Activated naive CD8-positive, alpha-beta T cell treated with anti-CD3 and anti-CD28 coated beads, Interleukin-2, amount 10 ng/mL, durations not matched to agents 7 days and 5 days (primary cell): ENCODE data around the gene FASTK. TPM values are rescaled to one million over a fixed set of nuclear protein-coding genes. Genes with fewer than 3 reads are reported as not detected.

Experiments used
- ATAC-seq: fragments of 150-1000 bp; cut with Tn5 transposase; one replicate; pipeline ENCODE4 v1.10.0; 2021; ENCODE audit warnings: low read depth, moderate library complexity
- POLR2A ChIA-PET: fragments of 350-600 bp; sonication (Branson Sonifier 250); formaldehyde crosslinking; loops from one replicate; lab custom pipeline; 2021; ENCODE audit warnings: antibody characterized with exemption; lab: Charles Lee
- DNase-seq: peaks from one replicate; pipeline ENCODE4 v3.0.0; 2021
- H3K27ac Mint-ChIP-seq: one replicate; pipeline ENCODE4 v1.8.0; 2022; ENCODE audit warnings: mild to moderate bottlenecking, mixed read lengths
- H3K27me3 Mint-ChIP-seq: one replicate; pipeline ENCODE4 v1.8.0; 2022; ENCODE audit warnings: mild to moderate bottlenecking, moderate library complexity, mixed read lengths
- H3K36me3 Mint-ChIP-seq: one replicate; pipeline ENCODE4 v1.8.0; 2021; ENCODE audit warnings: mild to moderate bottlenecking, mixed read lengths
- H3K4me1 Mint-ChIP-seq: one replicate; pipeline ENCODE4 v1.8.0; 2021; ENCODE audit warnings: mixed read lengths
- H3K4me3 Mint-ChIP-seq: one replicate; pipeline ENCODE4 v1.8.0; 2022; ENCODE audit warnings: mild to moderate bottlenecking, moderate library complexity, mixed read lengths
- H3K9me3 Mint-ChIP-seq: one replicate; pipeline ENCODE4 v1.8.0; 2021; ENCODE audit warnings: mixed read lengths
- total RNA-seq, 2 experiments: library from RNA; stranded (reverse); gene quantifications; one replicate each; pipeline ENCODE4 v1.2.3, GENCODE V29; 2021

FASTK gene
- total RNA-seq, 2 experiments from 2014 or later, result 96.5 to 100 TPM

DNA sequence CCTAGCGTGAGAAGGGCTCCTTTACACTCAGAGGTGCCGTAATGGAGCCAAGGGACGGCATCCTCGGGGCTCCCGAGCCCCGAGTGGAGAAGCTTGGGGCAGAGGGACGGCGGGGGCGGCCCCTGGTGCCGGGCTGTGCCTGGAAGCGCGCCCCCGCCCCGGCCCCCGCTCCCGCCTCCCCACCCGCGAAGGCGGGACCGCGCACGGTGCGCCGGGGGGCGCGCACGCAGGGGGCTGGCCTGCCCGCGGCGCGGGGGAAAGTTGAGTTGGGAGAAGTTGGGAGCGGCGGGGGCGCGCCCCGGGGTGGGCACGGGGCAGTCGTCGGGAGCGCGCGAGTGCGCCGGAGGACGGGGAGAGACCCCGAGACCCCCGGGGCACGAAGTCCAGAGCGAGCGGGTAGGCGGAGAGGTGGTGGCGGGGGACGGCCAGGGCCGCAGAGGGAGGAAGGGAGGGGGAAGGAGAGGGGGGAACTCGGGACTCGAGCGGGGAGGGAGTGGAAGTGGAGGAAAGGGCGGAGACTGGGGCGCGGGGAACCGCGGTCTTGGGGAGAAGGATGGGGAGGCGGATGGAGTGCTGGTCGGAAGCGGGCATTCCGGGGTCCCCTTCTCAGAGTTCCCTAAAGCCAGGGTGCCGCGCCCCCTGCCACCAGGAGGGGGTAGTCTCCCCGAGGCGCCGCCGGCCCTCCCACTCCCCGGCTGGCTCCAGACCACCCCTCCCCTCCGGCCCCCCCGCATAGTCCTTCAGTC is 21.1 kb downstream of the FASTK start, which contains the start of gene SLC4A2:
Gene SLC4A2 (plus strand): TSS at position 223 of the 746 bp plus-strand sequence. CDS start 2,399 bp downstream, outside the sequence.
- peak within 1 kb of the TSS; percentile 93 for H3K27ac Mint-ChIP-seq
- H3K36me3 Mint-ChIP-seq, result peaks cover 5% of the 10 kb centered on the region
- POLR2A ChIA-PET, result interaction anchor here (0.9 to 4.1 kb wide), 6 partner anchors 10 to 46 kb away, joined by 4 to 32 read pairs (median 7); partner anchors contain the start of genes ABCB8, FASTK and TMUB1
- ATAC-seq (peak; percentile 8), DNase-seq (peak; percentile 91)
- H3K9me3 Mint-ChIP-seq, result no peaks in the 10 kb centered on the region
- peak within 1 kb of the TSS; percentile 98 for H3K4me3 Mint-ChIP-seq
- H3K27me3 Mint-ChIP-seq, result no peaks in the 10 kb centered on the region
- H3K4me1 Mint-ChIP-seq, result peaks cover 28% of the 10 kb centered on the region

DNA sequence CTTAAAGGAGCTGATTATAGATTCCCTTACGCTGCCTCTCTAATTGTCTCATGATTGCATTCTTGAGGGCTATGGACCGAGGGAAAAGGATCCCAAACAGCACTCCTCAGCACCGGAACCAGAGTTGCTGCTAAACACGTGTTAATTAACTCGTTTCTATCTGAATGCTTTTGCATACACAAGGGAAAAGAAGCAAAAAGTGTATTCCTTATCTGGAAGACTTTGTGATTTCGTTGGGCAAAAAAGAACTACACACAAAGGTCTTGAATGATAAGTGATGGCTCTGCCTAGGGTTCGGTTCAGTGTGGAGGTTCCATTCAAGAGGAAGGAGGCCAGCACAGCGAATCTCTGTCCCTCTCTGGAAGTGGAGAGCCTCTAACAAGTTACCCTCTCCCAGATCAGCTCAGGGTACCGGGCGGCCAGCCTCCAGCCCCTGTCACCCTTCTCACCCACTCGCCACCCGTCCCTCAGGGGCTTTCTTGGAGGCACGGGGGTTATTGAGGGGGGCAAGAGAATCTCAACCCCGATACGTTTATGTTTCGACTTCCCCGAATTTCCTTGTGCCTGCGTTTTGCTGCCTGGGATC is 21.7 kb downstream of the FASTK start:
- Mint-ChIP-seq H3K9me3 (no peaks in the 10 kb centered on the region), H3K4me1 (peaks cover 28% of the 10 kb centered on the region), H3K4me3 (peak overlapping the region; percentile 98), H3K36me3 (peaks cover 5% of the 10 kb centered on the region), H3K27me3 (no peaks in the 10 kb centered on the region), H3K27ac (peak overlapping the region; percentile 93)
- ATAC-seq, result no peak
- POLR2A ChIA-PET, result interaction anchor here (0.7 to 4.1 kb wide), 6 partner anchors 9 to 48 kb away, joined by 4 to 32 read pairs (median 6); partner anchors contain the start of genes ABCB8, FASTK and TMUB1
- DNase-seq, result no peak

DNA sequence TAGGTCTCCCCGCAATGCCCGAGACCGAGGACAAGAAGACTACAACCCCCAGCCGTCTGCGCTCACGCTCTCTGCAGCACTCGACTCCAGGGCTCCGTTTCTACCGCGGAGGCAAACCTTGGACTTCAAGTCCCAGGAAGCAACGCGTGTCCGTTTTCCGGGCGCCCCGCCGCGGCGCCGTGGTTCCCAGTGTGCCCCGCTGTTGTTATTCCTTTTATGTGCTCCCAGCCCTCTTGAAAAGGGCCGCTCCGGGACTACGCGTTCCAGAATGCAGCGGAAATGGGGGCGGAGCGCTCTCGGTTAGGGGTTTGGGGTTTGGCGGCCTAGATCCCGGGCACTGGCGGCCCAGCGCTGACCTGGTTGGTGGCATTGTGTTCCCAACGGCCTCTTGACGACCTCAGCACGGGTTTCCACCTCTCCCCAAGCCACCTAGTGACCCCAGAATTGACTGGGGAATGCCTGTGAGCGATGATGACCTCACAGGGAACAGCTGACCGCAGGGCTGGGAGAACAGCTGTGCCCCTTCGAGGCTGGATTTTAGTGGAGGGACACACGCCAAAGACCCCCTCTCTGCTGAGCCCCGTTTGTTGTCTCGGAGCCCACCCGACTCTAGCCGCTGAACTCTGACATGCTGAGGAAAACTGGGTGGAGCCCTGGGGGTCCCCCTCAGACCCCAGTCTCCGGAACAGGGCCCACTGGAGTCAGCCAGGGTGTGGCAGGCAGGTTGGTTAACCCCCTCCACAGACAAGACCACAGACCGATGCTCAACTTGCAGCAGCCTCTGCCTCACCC is 22.4 kb downstream of the FASTK start:
- no peaks in the 10 kb centered on the region for H3K9me3 Mint-ChIP-seq
- POLR2A ChIA-PET, result interaction anchor here (0.7 to 4.1 kb wide), 6 partner anchors 8 to 47 kb away, joined by 4 to 32 read pairs (median 6); partner anchors contain the start of genes ABCB8, FASTK and TMUB1

DNA sequence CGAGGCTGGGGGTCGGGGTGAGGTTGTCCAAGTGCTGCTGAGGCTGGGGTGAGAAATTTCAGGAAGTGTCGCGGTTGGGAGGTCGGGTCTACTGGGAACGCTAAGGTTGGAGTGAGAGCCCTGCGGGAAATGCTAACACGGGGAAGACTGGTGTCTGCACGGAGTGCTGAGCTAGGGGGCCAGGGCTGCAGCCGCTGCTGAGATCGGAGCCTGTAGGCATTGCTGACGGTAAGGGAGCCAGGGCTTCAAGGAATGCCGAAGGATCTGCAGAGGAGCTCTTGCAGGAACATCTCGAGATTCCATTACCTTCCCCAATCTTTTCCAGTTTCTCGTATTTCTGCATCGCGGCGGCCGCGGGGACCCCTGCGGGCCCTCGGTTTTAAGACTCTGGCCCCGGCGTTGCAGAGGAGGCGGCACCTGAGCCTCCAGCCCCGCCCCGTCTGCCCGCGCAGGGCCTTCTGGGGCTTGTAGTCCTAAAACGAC is 23.1 kb downstream of the FASTK start, which contains the start of gene CDK5:
Gene CDK5 (minus strand): TSS at position 392 of the 483 bp plus-strand sequence. CDS start 49 bp downstream, at position 343.
- ATAC-seq (peak; percentile 8), DNase-seq (no peak)
- H3K9me3 Mint-ChIP-seq, result no peaks in the 10 kb centered on the region
- POLR2A ChIA-PET, result interaction anchor here (4.1 kb wide), 1 partner anchor 25 kb away, joined by 32 read pairs; the partner anchor contains the start of genes FASTK and TMUB1
- peaks cover 8% of the 10 kb centered on the region for H3K36me3 Mint-ChIP-seq
- peak within 1 kb of the TSS; percentile 98 for H3K4me3 Mint-ChIP-seq
- peaks cover 36% of the 10 kb centered on the region for H3K4me1 Mint-ChIP-seq
- H3K27ac Mint-ChIP-seq, result peak within 1 kb of the TSS; percentile 93
- H3K27me3 Mint-ChIP-seq, result no peaks in the 10 kb centered on the region

More for the DNA sequence above, 22.4 kb downstream of the FASTK start:
- peaks cover 5% of the 10 kb centered on the region for H3K36me3 Mint-ChIP-seq
- no peaks in the 10 kb centered on the region for H3K27me3 Mint-ChIP-seq
- peak; percentile 94 for ATAC-seq
- DNase-seq, result peak; percentile 94
- H3K4me3 Mint-ChIP-seq, result peak overlapping the region; percentile 98
- peaks cover 30% of the 10 kb centered on the region for H3K4me1 Mint-ChIP-seq
- H3K27ac Mint-ChIP-seq, result peak overlapping the region; percentile 93

DNA sequence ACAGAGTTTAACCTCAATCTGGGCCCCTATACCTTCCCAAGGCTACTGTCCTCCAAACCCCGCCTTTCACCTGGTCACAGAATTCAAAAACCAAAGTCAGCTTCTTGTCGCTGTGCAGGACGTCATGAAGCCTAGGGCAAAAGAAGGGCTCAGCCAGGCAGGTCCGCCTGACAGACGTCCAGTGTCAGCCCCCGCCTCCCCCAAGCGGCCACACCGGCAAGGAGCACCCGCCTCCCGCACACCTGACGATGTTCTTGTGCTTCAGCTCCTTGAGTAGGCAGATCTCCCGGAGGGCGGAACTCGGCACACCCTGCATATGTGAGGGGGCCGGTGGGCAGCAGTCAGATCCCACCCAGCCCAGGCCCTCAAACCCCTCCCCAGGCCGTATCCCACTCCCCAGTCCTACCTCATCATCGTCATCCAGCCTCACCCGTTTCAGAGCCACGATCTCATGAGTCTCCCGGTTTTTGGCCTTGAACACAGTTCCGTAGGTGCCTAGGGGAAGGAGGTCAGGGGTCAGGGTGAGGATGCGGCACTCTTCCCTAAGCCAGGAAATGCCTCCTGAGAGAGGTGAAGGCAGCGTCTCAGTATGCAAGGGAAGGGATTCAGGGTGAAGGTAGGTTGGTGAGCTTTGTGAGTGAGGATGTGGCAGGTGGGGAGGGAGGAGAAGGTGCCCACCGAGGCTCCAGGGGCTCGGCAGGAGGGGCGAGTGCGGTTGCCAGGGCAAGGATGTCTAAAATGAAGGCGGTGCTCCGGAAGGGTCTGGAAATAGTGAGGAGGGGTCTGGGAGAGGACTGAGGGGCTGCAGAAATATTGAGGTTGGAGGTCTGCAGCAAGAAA is 23.7 kb downstream of the FASTK start:
- peak overlapping the region; percentile 93 for H3K27ac Mint-ChIP-seq
- peaks cover under 1% of the 10 kb centered on the region for H3K27me3 Mint-ChIP-seq
- ATAC-seq, result no peak
- peaks cover 36% of the 10 kb centered on the region for H3K4me1 Mint-ChIP-seq
- H3K4me3 Mint-ChIP-seq, result peak overlapping the region; percentile 98
- POLR2A ChIA-PET, result interaction anchor here (1.6 kb wide), 1 partner anchor 24 kb away, joined by 3 read pairs; the partner anchor contains the start of gene FASTK
- peaks cover 8% of the 10 kb centered on the region for H3K36me3 Mint-ChIP-seq
- H3K9me3 Mint-ChIP-seq, result no peaks in the 10 kb centered on the region
- DNase-seq, result no peak

DNA sequence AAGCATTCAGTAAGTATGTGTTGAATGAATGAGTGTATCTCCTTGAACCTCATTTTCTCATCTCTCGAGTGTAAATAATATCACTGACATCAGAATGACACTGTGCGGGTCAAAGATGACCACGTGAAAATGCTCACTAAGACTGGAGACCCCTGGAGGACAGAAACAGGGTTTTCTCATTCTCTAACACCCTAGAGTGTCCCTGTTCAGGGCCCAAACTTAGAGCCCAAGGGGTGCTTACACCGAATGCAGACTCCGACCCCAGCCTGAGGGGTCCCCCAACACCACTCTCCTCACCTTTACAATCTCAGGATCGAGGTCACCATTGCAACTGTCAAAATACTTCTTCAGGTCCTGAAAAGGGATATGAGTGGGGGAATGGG is 24.3 kb downstream of the FASTK start:
- no peaks in the 10 kb centered on the region for H3K9me3 Mint-ChIP-seq
- ATAC-seq (no peak), DNase-seq (no peak)
- H3K4me1 Mint-ChIP-seq, result peaks cover 32% of the 10 kb centered on the region
- H3K27me3 Mint-ChIP-seq, result peaks cover 4% of the 10 kb centered on the region
- peaks cover 6% of the 10 kb centered on the region for H3K36me3 Mint-ChIP-seq
- POLR2A ChIA-PET, result interaction anchor here (1.6 kb wide), 1 partner anchor 24 kb away, joined by 3 read pairs; the partner anchor contains the start of gene FASTK
- H3K4me3 Mint-ChIP-seq, result peak overlapping the region; percentile 98
- no peak overlapping the region for H3K27ac Mint-ChIP-seq

DNA sequence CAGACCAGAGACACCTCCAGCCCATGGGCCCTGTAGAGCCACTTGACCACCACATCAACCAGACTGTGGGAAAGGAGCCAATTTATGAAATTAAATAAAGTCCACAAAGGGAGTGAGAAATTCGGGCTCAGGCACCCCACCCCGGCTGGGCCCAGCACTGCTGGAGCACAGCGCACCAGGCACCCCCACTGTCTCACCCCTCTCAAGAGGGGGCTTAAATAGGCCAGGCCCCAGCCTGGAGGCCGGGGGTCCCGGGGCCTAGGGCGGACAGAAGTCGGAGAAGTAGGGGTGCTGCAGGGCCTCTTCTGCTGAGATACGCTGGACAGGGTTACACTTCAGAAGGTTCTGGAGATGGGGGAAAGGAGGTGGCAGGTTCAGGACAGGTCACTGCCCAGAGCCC is 26.9 kb downstream of the FASTK start:
- POLR2A ChIA-PET, result no interaction called here
- peaks cover 6% of the 10 kb centered on the region for H3K36me3 Mint-ChIP-seq
- H3K27ac Mint-ChIP-seq, result no peak overlapping the region
- peaks cover 13% of the 10 kb centered on the region for H3K27me3 Mint-ChIP-seq
- no peak overlapping the region for H3K4me3 Mint-ChIP-seq
- H3K4me1 Mint-ChIP-seq, result peaks cover 26% of the 10 kb centered on the region
- no peaks in the 10 kb centered on the region for H3K9me3 Mint-ChIP-seq
- no peak for DNase-seq
- no peak for ATAC-seq

DNA sequence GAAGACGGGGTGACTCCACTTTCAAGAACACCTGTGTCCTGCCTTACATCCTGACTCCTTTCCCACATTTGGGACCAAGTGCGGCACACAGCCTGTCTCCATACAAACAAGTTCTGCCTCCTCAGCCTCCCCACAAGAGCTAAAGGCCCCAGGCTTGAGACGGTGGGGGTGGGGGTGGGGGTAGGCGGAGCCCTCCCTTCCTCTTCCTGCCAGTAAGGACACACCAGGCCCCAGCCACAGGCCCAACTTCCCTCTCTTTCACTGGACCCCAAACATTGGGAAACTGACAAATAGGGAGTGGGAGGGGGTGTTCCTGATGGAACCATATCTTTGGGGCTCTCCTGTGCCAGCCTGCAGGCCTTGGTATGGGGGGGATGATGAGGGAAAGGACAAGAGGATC is 27.5 kb downstream of the FASTK start:
- no peak overlapping the region for H3K27ac Mint-ChIP-seq
- POLR2A ChIA-PET, result interaction anchor here (0.6 kb wide), 1 partner anchor 35 kb away, joined by 3 read pairs; no protein-coding TSS in a partner anchor
- H3K4me3 Mint-ChIP-seq, result no peak overlapping the region

DNA sequence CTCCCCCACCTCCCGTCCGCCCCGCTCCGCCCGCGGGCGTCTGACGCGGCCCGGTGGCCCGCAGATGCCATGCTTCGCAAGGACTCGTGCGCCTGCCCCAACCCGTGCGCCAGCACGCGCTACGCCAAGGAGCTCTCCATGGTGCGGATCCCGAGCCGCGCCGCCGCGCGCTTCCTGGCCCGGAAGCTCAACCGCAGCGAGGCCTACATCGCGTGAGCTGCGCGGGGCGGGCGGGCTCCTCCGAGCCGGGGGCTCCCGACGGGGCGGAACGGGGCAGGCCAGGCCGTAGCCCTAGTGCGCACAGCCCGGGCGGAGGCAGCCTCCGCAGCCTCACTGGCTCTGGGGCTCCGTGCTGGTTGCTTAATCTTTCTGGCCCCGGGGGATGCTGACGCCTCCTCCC is 29.5 kb downstream of the FASTK start:
- Mint-ChIP-seq H3K27ac (no peak overlapping the region), H3K9me3 (no peaks in the 10 kb centered on the region), H3K27me3 (peaks cover 13% of the 10 kb centered on the region), H3K4me3 (no peak overlapping the region), H3K36me3 (peaks cover 4% of the 10 kb centered on the region), H3K4me1 (peaks cover 14% of the 10 kb centered on the region)
- DNase-seq (peak; percentile 77), ATAC-seq (peak; percentile 73)
- POLR2A ChIA-PET, result interaction anchor here (1.1 kb wide), 1 partner anchor 12 kb away, joined by 3 read pairs; no protein-coding TSS in a partner anchor

More for the DNA sequence above, 27.5 kb downstream of the FASTK start:
- Mint-ChIP-seq H3K4me1 (peaks cover 22% of the 10 kb centered on the region), H3K27me3 (peaks cover 13% of the 10 kb centered on the region), H3K9me3 (no peaks in the 10 kb centered on the region), H3K36me3 (peaks cover 6% of the 10 kb centered on the region)
- DNase-seq (no peak), ATAC-seq (no peak)

DNA sequence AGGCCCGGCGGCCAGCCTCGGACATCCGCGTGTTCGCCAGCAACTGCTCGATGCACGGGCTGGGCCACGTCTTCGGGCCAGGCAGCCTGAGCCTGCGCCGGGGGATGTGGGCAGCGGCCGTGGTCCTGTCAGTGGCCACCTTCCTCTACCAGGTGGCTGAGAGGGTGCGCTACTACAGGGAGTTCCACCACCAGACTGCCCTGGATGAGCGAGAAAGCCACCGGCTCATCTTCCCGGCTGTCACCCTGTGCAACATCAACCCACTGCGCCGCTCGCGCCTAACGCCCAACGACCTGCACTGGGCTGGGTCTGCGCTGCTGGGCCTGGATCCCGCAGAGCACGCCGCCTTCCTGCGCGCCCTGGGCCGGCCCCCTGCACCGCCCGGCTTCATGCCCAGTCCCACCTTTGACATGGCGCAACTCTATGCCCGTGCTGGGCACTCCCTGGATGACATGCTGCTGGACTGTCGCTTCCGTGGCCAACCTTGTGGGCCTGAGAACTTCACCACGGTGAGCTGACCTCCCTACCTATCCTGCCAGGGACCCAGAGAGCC is 31.6 kb downstream of the FASTK start:
- POLR2A ChIA-PET, result interaction anchor here (1.0 to 1.7 kb wide), 2 partner anchors 10 to 21 kb away, joined by 3 to 7 read pairs; partner anchors contain the start of genes ABCB8 and SLC4A2
- H3K27ac Mint-ChIP-seq, result no peak overlapping the region

DNA sequence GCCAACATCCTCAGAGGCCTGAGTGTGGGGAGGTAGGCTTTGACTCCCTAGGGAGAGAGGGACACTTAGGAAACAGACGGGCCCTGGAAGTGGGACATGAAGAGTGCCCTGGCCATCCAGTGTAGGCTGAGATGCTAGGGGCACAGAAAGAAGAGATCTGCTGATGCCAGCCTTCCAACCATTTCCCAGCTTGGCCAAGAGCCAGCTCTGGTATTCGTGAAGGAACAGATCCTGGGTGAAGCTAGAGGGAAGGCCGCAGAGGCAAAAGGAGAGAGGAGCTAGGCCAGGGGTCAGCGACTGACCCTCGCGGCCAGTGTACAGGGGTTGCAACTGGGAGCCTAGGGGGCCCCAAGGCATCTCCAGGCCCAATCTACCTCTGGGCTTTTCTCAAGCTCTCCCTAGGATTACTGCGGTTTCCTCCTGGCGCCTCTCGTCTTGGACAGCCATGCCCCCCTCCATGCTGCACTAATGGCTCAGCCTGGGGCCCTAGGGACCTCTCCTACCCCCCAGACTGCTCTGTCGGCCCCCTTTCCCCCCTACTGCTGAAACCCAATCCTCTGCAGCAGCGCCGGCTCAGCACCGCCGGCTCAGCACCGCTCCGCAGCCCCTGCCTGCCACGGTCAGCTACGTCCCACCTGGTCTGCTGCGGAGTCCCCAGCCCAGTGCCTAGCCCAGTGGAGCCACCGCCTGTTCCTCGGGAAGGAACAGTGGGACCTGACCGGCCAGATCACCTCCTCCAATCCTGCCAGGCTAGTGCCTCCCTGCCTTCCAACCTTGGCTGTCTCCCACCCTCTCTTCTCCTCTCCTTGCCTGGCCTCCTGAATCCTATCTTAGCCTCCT is 32.4 kb downstream of the FASTK start, which contains the start of gene ASIC3:
Gene ASIC3 (plus strand): TSS at position 556 of the 840 bp plus-strand sequence. CDS start 355 bp downstream, outside the sequence.
- H3K27ac Mint-ChIP-seq, result no peak within 1 kb of the TSS

More for the DNA sequence above, 31.6 kb downstream of the FASTK start:
- DNase-seq, result no peak
- Mint-ChIP-seq H3K9me3 (no peaks in the 10 kb centered on the region), H3K36me3 (peaks cover 4% of the 10 kb centered on the region), H3K4me3 (no peak overlapping the region), H3K4me1 (peaks cover 14% of the 10 kb centered on the region), H3K27me3 (peaks cover 13% of the 10 kb centered on the region)
- ATAC-seq, result no peak

More for the DNA sequence above, 32.4 kb downstream of the FASTK start, which contains the start of gene ASIC3:
- POLR2A ChIA-PET, result no interaction called here
- Mint-ChIP-seq H3K9me3 (no peaks in the 10 kb centered on the region), H3K27me3 (peaks cover 13% of the 10 kb centered on the region), H3K4me1 (peaks cover 12% of the 10 kb centered on the region), H3K36me3 (peaks cover 4% of the 10 kb centered on the region), H3K4me3 (no peak within 1 kb of the TSS)
- ATAC-seq (no peak), DNase-seq (no peak)
